NB4 (cell line): ENCODE measurements around the gene RBM5.
"Not testable (repeated sequence)": the region's sequence is repeated elsewhere in the genome, so short reads cannot be mapped to it uniquely, and the experiment has no call there.

Experiments
- CTCF ChIP-seq: IDR thresholded peaks from one replicate; pipeline ENCODE4 v1.5.1; 2012; ENCODE audit warnings: low read depth, low read length
- MAX ChIP-seq: IDR thresholded peaks from 2 replicates; pipeline ENCODE4 v1.6.1; 2011; ENCODE audit warnings: low read depth, low read length

DNA sequence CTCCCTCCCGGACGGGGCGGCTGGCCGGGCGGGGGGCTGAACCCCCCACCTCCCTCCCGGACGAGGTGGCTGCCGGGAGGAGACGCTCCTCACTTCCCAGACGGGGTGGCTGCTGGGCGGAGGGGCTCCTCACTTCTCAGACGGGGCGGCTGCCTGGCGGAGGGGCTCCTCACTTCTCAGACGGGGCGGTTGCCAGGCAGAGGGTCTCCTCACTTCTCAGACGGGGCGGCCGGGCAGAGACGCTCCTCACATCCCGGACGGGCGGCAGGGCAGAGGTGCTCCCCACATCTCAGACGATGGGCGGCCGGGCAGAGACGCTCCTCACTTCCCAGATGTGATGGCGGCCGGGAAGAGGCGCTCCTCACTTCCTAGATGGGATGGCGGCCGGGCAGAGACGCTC lies 3.8 kb upstream of the RBM5 start:
- not testable (repeated sequence) for TF ChIP-seq CTCF, MAX
